Testis (tissue), 3 donors: ENCODE data around the gene NTF4. TPM values are rescaled to one million over a fixed set of nuclear protein-coding genes. Genes with fewer than 3 reads are reported as not detected.

Experiments used
- DNase-seq: peaks from one replicate; pipeline ENCODE4 v3.0.0-alpha.2; 2019
- H3K27ac ChIP-seq, 2 donors: fragments of 200-600 bp; sonication (generic); one replicate each; pipeline ENCODE4 v1.5.1; 2019
- H3K27me3 ChIP-seq: fragments of 200-600 bp; sonication (generic); one replicate; pipeline ENCODE4 v1.5.1; 2019
- H3K36me3 ChIP-seq: fragments of 200-600 bp; sonication (generic); one replicate; pipeline ENCODE4 v1.5.1; 2017; ENCODE audit warnings: low read depth; ENCODE audit errors: missing control alignments
- H3K4me1 ChIP-seq: fragments of 200-600 bp; sonication (generic); one replicate; pipeline ENCODE4 v1.5.1; 2019
- H3K4me3 ChIP-seq, 2 donors: fragments of 200-600 bp; sonication (generic); one replicate each; pipeline ENCODE4 v1.5.1; 2017 to 2019
- H3K9me3 ChIP-seq: fragments of 200-600 bp; sonication (generic); one replicate; pipeline ENCODE4 v1.5.1; 2017
- CTCF ChIP-seq, 3 experiments: fragments of 450-650 bp in 2 of 3; fragments of 200-600 bp in 1 of 3; sonication (generic) in 1 of 3; IDR thresholded peaks; one replicate each; pipeline ENCODE4 v1.5.1; 2016 to 2019; ENCODE audit warnings: antibody characterized with exemption in 3 of 3, mild to moderate bottlenecking in 2 of 3, moderate library complexity in 1 of 3
- POLR2A ChIP-seq: fragments of 450-650 bp; IDR thresholded peaks from one replicate; pipeline ENCODE4 v1.6.1; 2017; ENCODE audit warnings: antibody characterized with exemption, mild to moderate bottlenecking, moderate library complexity
- WGBS, 2 donors: methylation state at CpG; one replicate each; pipeline ENCODE4 v1.1.5; 2018; 5-methylcytosine and 5-hydroxymethylcytosine counted together
- intact Hi-C: fragments of 100-400 bp; cut with DNase I; formaldehyde crosslinking; loops from one replicate; pipeline ENCODE4 v1.15.1; 2023; ENCODE audit warnings: low total_unique reads
- polyA plus RNA-seq: library from polyadenylated mRNA; stranded (reverse); fragments of 350-450 nt; fragmentation: Illumina TruSeq; extraction: RNeasy Lipid Tissue Mini Kit (QIAGEN cat#74804); gene quantifications from one replicate; pipeline ENCODE4 v1.2.3, GENCODE V29; 2014; ENCODE audit warnings: low read depth, low replicate concordance; ENCODE audit not compliant: insufficient read depth
- total RNA-seq, 2 donors: library from RNA; depleted of rRNA; stranded (reverse); fragments of >200 nt; gene quantifications; one replicate each; pipeline ENCODE4 v1.2.3, GENCODE V29; 2016

NTF4 gene
- total and polyA plus RNA-seq, 3 donors from 2014 or later: 0.31 to 0.55 (median 0.49) TPM

GRCh38 chr19:49104229-49104864, 39.7 kb upstream of the NTF4 start:
- TF ChIP-seq POLR2A (no peak), CTCF (IDR thresholded peaks at IDR 0.05) (no peak)
- H3K4me3 ChIP-seq: no peak overlapping the region
- no peaks in the 10 kb centered on the region for H3K36me3 ChIP-seq
- H3K27ac ChIP-seq: no peak overlapping the region
- 78% methylated on average over 14 to 30 of the region's 30 CpGs for WGBS, 2 donors
- intact Hi-C loops: no loop called here
- DNase-seq: no peak
- no peaks in the 10 kb centered on the region for H3K9me3 ChIP-seq
- H3K27me3 ChIP-seq: no peaks in the 10 kb centered on the region
- H3K4me1 ChIP-seq: peaks cover 3% of the 10 kb centered on the region

GRCh38 chr19:49103331-49104085, 38.9 kb upstream of the NTF4 start:
- Histone ChIP-seq H3K27me3 (no peaks in the 10 kb centered on the region), H3K4me1 (peaks cover 3% of the 10 kb centered on the region), H3K27ac (no peak overlapping the region), H3K36me3 (no peaks in the 10 kb centered on the region), H3K4me3 (no peak overlapping the region), H3K9me3 (no peaks in the 10 kb centered on the region)
- intact Hi-C loops: no loop called here
- WGBS, 2 donors: 77 to 90% methylated on average over 6 to 32 of the region's 33 CpGs
- DNase-seq: no peak
- no peak for TF ChIP-seq POLR2A
- no peak for TF ChIP-seq CTCF (IDR thresholded peaks at IDR 0.05)

GRCh38 chr19:49102303-49102702, 37.7 kb upstream of the NTF4 start:
- 80 to 83% methylated on average over 10 to 12 of the region's 12 CpGs for WGBS, 2 donors
- no peak overlapping the region for H3K27ac ChIP-seq
- H3K4me1 ChIP-seq: peaks cover 3% of the 10 kb centered on the region
- no peak for DNase-seq
- H3K27me3 ChIP-seq: no peaks in the 10 kb centered on the region
- no peak overlapping the region for H3K4me3 ChIP-seq
- H3K9me3 ChIP-seq: no peaks in the 10 kb centered on the region
- H3K36me3 ChIP-seq: no peaks in the 10 kb centered on the region
- intact Hi-C loops: no loop called here
- TF ChIP-seq POLR2A: no peak
- TF ChIP-seq CTCF (IDR thresholded peaks at IDR 0.05): no peak

- Histone ChIP-seq H3K27me3 (no peaks in the 10 kb centered on the region), H3K4me3 (no peak overlapping the region), H3K4me1 (peaks cover 3% of the 10 kb centered on the region), H3K27ac (no peak overlapping the region), H3K36me3 (no peaks in the 10 kb centered on the region), H3K9me3 (no peaks in the 10 kb centered on the region)
- 84 to 88% methylated on average over 12 of the region's 12 CpGs for WGBS, 2 donors
- TF ChIP-seq POLR2A (no peak), CTCF (IDR thresholded peaks at IDR 0.05) (no peak)
- DNase-seq: no peak
- intact Hi-C loops: no loop called here
Measured at GRCh38 chr19:49101160-49101559, 36.5 kb upstream of the NTF4 start.
